T-helper 17 cell (primary cell): ENCODE results near the gene OTULINL. TPM values are rescaled to one million over a fixed set of nuclear protein-coding genes. Genes with fewer than 3 reads are reported as not detected.
"Not testable (repeated sequence)": the region's sequence is repeated elsewhere in the genome, so short reads cannot be mapped to it uniquely, and the experiment has no call there.

Experiments
- ATAC-seq: fragments of 150-1000 bp; cut with Tn5 transposase; 2 replicates; pipeline ENCODE4 v1.10.0; 2021; ENCODE audit warnings: mild to moderate bottlenecking, moderate library complexity
- DNase-seq, 3 donors: peaks; one replicate each; pipeline versions ENCODE4 v3.0.0 to v3.0.0-alpha.2; 2020 to 2021
- H3K9me3 ChIP-seq: one replicate; pipeline ENCODE4 v1.7.0; 2013; ENCODE audit warnings: low read length, mild to moderate bottlenecking; ENCODE audit not compliant: control insufficient read depth, poor library complexity, severe bottlenecking
- H3K27ac Mint-ChIP-seq: one replicate; pipeline ENCODE4 v1.8.0; 2022; ENCODE audit warnings: mild to moderate bottlenecking, moderate library complexity, mixed read lengths
- H3K27me3 Mint-ChIP-seq: one replicate; pipeline ENCODE4 v1.8.0; 2022; ENCODE audit warnings: mixed read lengths
- H3K36me3 Mint-ChIP-seq: one replicate; pipeline ENCODE4 v1.8.0; 2022; ENCODE audit warnings: low read depth, mixed read lengths
- H3K4me1 Mint-ChIP-seq: one replicate; pipeline ENCODE4 v1.8.0; 2022; ENCODE audit warnings: mild to moderate bottlenecking, mixed read lengths
- H3K4me3 Mint-ChIP-seq: one replicate; pipeline ENCODE4 v1.8.0; 2022; ENCODE audit warnings: mild to moderate bottlenecking, moderate library complexity, mixed read lengths
- total RNA-seq, 4 donors: library from RNA in 2 of 4; stranded (reverse) in 2 of 4; gene quantifications; one replicate each; pipeline ENCODE4 v1.2.3 and lab custom pipeline; 2022 to 2026

Gene OTULINL
- total RNA-seq (10 to 100 TPM; 31.4 to 42.8 TPM), total RNA-seq (lab: John Stamatoyannopoulos, UW) (28.2 to 30.5 reads per million in 2 donors)

GRCh38 chr5:14581106-14581890 lies at the start of gene OTULINL:
OTULINL (plus strand) TSS chr5:14581792; CDS start chr5:14581895, 103 bp downstream.
- H3K36me3 Mint-ChIP-seq: no peaks in the 10 kb centered on the region
- no peaks in the 10 kb centered on the region for H3K9me3 ChIP-seq
- no peaks in the 10 kb centered on the region for H3K27me3 Mint-ChIP-seq
- H3K4me1 Mint-ChIP-seq: peaks cover 20% of the 10 kb centered on the region
- ATAC-seq (peak; percentile 87), DNase-seq (peak; percentile 79 to 81 (median 80))
- H3K27ac Mint-ChIP-seq: peak within 1 kb of the TSS; percentile 86
- H3K4me3 Mint-ChIP-seq: peak within 1 kb of the TSS; percentile 90

GRCh38 chr5:14532180-14532579 lies 49.4 kb upstream of the OTULINL start:
- Mint-ChIP-seq H3K27ac (no peak overlapping the region), H3K4me3 (no peak overlapping the region), H3K36me3 (no peaks in the 10 kb centered on the region), H3K4me1 (no peaks in the 10 kb centered on the region), H3K27me3 (no peaks in the 10 kb centered on the region)
- DNase-seq (no peak), ATAC-seq (no peak)
- H3K9me3 ChIP-seq: no peaks in the 10 kb centered on the region

GRCh38 chr5:14534773-14535172 lies 46.8 kb upstream of the OTULINL start:
- Mint-ChIP-seq H3K27ac (peak overlapping the region; percentile 56), H3K27me3 (no peaks in the 10 kb centered on the region), H3K4me1 (no peaks in the 10 kb centered on the region), H3K4me3 (no peak overlapping the region), H3K36me3 (no peaks in the 10 kb centered on the region)
- no peaks in the 10 kb centered on the region for H3K9me3 ChIP-seq
- DNase-seq (no peak), ATAC-seq (no peak)

DNA sequence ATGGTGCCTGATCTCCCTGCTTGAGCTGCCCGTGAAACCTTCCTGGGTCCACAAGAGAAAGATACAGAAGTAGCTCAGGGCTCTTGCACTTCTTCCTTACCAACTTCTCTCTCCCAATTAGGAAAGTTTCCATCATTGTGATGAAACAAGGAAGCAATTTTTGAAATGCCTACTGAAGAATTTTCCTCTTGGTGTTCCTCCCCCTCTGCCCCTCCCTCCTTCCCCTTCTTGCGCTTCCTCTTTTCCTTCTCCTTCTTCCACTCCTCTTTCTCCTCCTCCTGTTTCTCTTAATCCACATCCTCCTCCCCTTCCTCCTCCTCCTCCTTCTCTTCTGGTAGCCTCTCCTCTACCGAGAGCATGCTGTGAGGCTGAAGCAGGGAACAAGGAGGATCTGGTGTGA lies 36.3 kb upstream of the OTULINL start:
- ATAC-seq (no peak), DNase-seq (no peak)
- no peak overlapping the region for H3K4me3 Mint-ChIP-seq
- H3K9me3 ChIP-seq: no peaks in the 10 kb centered on the region
- H3K36me3 Mint-ChIP-seq: no peaks in the 10 kb centered on the region
- H3K4me1 Mint-ChIP-seq: peaks cover 8% of the 10 kb centered on the region
- peaks cover 11% of the 10 kb centered on the region for H3K27me3 Mint-ChIP-seq
- H3K27ac Mint-ChIP-seq: no peak overlapping the region

DNA sequence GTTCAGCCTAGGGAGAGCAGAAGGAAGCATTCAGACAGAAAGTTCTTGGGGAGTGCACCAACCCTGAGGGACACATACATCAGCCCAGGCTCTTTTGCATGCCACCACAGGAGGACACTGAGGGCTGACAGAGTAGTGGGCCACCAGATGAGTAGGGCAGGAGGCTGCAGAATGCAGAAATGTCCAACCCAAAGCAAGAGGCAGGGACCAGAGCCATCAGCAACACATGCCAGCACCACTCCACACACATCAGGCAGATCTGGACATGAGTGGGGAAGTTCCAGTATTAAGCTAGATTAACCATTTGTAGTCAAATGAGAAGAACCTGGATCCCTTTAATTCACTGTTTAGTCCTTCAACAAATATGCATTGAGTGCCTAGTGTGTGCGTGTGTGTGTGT lies 35.7 kb upstream of the OTULINL start:
- peaks cover 13% of the 10 kb centered on the region for H3K27me3 Mint-ChIP-seq
- no peak overlapping the region for H3K4me3 Mint-ChIP-seq

DNA sequence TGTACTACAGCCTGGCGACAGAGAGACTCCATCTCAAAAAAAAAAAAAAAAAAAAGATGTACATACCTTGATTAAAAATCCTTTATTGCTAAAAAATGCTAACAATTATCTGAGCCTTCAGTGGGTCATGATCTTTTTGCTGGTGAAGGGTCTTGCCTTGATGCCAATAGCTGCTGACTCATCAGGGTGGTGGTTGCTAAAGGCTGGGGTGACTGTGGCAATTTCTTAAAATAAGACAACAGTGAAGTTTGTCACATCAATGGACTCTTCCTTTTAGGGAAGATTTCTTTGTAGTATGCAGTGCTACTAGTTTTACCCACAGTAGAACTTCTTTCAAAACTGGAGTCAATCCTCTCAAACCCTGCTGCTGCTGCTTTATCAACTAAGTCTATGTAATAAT lies 33.9 kb upstream of the OTULINL start:
- H3K27me3 Mint-ChIP-seq: peaks cover 13% of the 10 kb centered on the region
- H3K4me1 Mint-ChIP-seq: peaks cover 8% of the 10 kb centered on the region
- H3K4me3 Mint-ChIP-seq: no peak overlapping the region
- no peak for ATAC-seq
- no peak for DNase-seq
- H3K9me3 ChIP-seq: no peaks in the 10 kb centered on the region
- no peak overlapping the region for H3K27ac Mint-ChIP-seq
- no peaks in the 10 kb centered on the region for H3K36me3 Mint-ChIP-seq

More for the DNA sequence above, 35.7 kb upstream of the OTULINL start:
- Mint-ChIP-seq H3K27ac (no peak overlapping the region), H3K36me3 (no peaks in the 10 kb centered on the region), H3K4me1 (peaks cover 8% of the 10 kb centered on the region)
- H3K9me3 ChIP-seq: no peaks in the 10 kb centered on the region
- ATAC-seq (no peak), DNase-seq (no peak)

DNA sequence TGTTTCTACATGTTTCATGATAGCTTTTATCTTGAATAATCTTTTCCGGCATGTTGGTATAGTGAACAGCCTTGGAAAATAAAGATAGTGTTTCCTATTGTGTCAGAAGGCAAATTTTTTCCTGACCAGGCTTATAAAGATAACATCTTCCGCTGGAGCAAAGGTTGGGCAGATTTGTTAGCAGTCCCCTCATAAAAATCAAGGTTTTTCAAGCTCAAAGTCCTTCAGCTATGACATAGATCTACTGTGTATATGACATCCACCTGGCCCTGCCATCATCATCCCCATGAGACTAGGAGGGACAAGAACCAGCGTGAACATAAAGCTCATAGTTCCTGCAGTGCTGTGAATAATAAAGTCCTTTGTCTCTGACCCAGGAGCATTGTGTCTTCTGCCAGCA lies 30.4 kb upstream of the OTULINL start:
- DNase-seq (no peak), ATAC-seq (no peak)
- peaks cover 9% of the 10 kb centered on the region for H3K27me3 Mint-ChIP-seq
- peaks cover 8% of the 10 kb centered on the region for H3K4me1 Mint-ChIP-seq
- H3K9me3 ChIP-seq: no peaks in the 10 kb centered on the region
- no peak overlapping the region for H3K4me3 Mint-ChIP-seq
- H3K27ac Mint-ChIP-seq: no peak overlapping the region
- no peaks in the 10 kb centered on the region for H3K36me3 Mint-ChIP-seq

- Mint-ChIP-seq H3K4me1 (peaks cover 8% of the 10 kb centered on the region), H3K4me3 (no peak overlapping the region)
- no peak for ATAC-seq
Measured at GRCh38 chr5:14552017-14552416, 29.6 kb upstream of the OTULINL start.

GRCh38 chr5:14554288-14554687 lies 27.3 kb upstream of the OTULINL start:
- H3K4me3 Mint-ChIP-seq, H3K4me1 Mint-ChIP-seq, ATAC-seq, H3K27ac Mint-ChIP-seq, H3K36me3 Mint-ChIP-seq, H3K9me3 ChIP-seq, H3K27me3 Mint-ChIP-seq, DNase-seq: not testable (repeated sequence)

More at GRCh38 chr5:14552017-14552416, 29.6 kb upstream of the OTULINL start:
- no peak for DNase-seq
- no peaks in the 10 kb centered on the region for H3K36me3 Mint-ChIP-seq
- no peak overlapping the region for H3K27ac Mint-ChIP-seq
- H3K9me3 ChIP-seq: no peaks in the 10 kb centered on the region
- peaks cover 9% of the 10 kb centered on the region for H3K27me3 Mint-ChIP-seq

- no peaks in the 10 kb centered on the region for H3K36me3 Mint-ChIP-seq
- no peaks in the 10 kb centered on the region for H3K9me3 ChIP-seq
- no peak for ATAC-seq
- H3K4me1 Mint-ChIP-seq: peaks cover 7% of the 10 kb centered on the region
- no peak for DNase-seq
- H3K27ac Mint-ChIP-seq: no peak overlapping the region
- no peak overlapping the region for H3K4me3 Mint-ChIP-seq
- no peaks in the 10 kb centered on the region for H3K27me3 Mint-ChIP-seq
Measured at GRCh38 chr5:14556015-14556414, 25.6 kb upstream of the OTULINL start.

GRCh38 chr5:14557203-14557770 lies 24.3 kb upstream of the OTULINL start:
- no peaks in the 10 kb centered on the region for H3K9me3 ChIP-seq
- Mint-ChIP-seq H3K36me3 (no peaks in the 10 kb centered on the region), H3K27ac (no peak overlapping the region), H3K27me3 (no peaks in the 10 kb centered on the region), H3K4me3 (no peak overlapping the region), H3K4me1 (peaks cover 7% of the 10 kb centered on the region)
- no peak for DNase-seq
- ATAC-seq: no peak

DNA sequence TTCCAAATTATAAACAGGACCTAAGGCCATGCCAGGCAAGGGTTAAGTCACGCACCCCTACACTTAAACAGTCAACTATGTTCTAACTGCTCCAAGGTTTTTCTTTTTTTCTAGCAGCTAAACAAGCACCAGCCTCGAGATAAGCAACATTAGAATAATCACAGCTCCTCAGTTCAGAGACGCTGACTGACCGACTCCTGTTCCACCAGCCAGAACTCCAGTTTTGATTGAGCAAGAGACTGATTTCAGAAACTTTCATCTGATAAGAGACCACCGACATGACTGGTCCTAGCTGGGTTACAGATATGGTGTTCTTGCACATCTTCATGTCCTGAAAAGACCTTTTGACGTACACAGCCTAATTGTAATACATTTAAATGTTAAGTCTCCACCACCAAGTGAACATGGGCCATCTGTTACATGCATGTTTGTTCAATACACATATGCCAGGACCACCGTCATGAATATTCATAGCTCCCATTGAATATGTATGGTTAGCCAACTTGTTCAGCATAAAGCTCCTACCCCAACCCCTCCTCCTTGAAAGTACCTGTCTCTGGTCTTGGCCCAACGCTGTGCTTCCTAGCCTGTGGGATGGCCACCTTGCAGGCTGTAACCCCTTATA lies 23.7 kb upstream of the OTULINL start:
- no peak for ATAC-seq
- H3K27ac Mint-ChIP-seq: no peak overlapping the region
- no peaks in the 10 kb centered on the region for H3K27me3 Mint-ChIP-seq
- no peak overlapping the region for H3K4me3 Mint-ChIP-seq
- no peaks in the 10 kb centered on the region for H3K36me3 Mint-ChIP-seq
- H3K4me1 Mint-ChIP-seq: peaks cover 7% of the 10 kb centered on the region
- H3K9me3 ChIP-seq: no peaks in the 10 kb centered on the region
- DNase-seq: no peak

GRCh38 chr5:14560091-14560595 lies 21.4 kb upstream of the OTULINL start:
- Mint-ChIP-seq H3K36me3 (no peaks in the 10 kb centered on the region), H3K4me3 (peak overlapping the region; percentile 75), H3K4me1 (peaks cover 9% of the 10 kb centered on the region), H3K27ac (no peak overlapping the region), H3K27me3 (no peaks in the 10 kb centered on the region)
- no peak for DNase-seq
- ATAC-seq: peak; percentile 65
- H3K9me3 ChIP-seq: no peaks in the 10 kb centered on the region
